Esophagus muscularis mucosa (tissue), 4 donors: Measurements from ENCODE around the gene IL20RA. TPM values are rescaled to one million over a fixed set of nuclear protein-coding genes. Genes with fewer than 3 reads are reported as not detected.
A peak's percentile ranks its signal among the peaks of the same experiment; 100 is the strongest.
"Not testable (repeated sequence)": the region's sequence is repeated elsewhere in the genome, so short reads cannot be mapped to it uniquely, and the experiment has no call there.

ENCODE experiments used
- DNase-seq: peaks from one replicate; pipeline ENCODE4 v3.0.0-alpha.2; 2017; ENCODE audit errors: extremely low spot score
- H3K27ac ChIP-seq, 4 donors: fragments of 200-600 bp; sonication (generic); replicated peaks in 1 of 4; 1 replicate in 3 of 4; 2 replicates in 1 of 4; pipeline ENCODE4 v1.5.1; 2016 to 2019; ENCODE audit warnings: mild to moderate bottlenecking in 1 of 4
- H3K27me3 ChIP-seq, 4 donors: fragments of 200-600 bp; sonication (generic); one replicate each; pipeline versions ENCODE4 v1.5.1 to v1.6.0; 2016 to 2019
- H3K36me3 ChIP-seq, 4 donors: fragments of 200-600 bp; sonication (generic); one replicate each; pipeline ENCODE4 v1.5.1; 2016 to 2019
- H3K4me1 ChIP-seq, 4 donors: fragments of 200-600 bp; sonication (generic); one replicate each; pipeline ENCODE4 v1.5.1; 2016 to 2019
- H3K4me3 ChIP-seq, 4 donors: fragments of 200-600 bp; sonication (generic); 1 replicate in 2 of 4; 2 replicates in 2 of 4; pipeline ENCODE4 v1.5.1; 2016 to 2019; ENCODE audit warnings: mild to moderate bottlenecking in 4 of 4, moderate library complexity in 1 of 4
- H3K9me3 ChIP-seq, 4 donors: fragments of 200-600 bp; sonication (generic); 1 replicate in 3 of 4; 2 replicates in 1 of 4; pipeline ENCODE4 v1.5.1; 2016 to 2019
- CTCF ChIP-seq, 3 experiments: fragments of 200-600 bp in 2 of 3; fragments of 450-650 bp in 1 of 3; sonication (generic) in 2 of 3; IDR thresholded peaks; one replicate each; pipeline ENCODE4 v1.5.1; 2017 to 2019; ENCODE audit warnings: antibody characterized with exemption in 3 of 3, mild to moderate bottlenecking in 2 of 3, moderate library complexity in 1 of 3
- EP300 ChIP-seq: sonication (generic); formaldehyde crosslinking; IDR thresholded peaks from one replicate; pipeline ENCODE4 v1.6.1; 2017; ENCODE audit warnings: antibody characterized with exemption
- POLR2A ChIP-seq: fragments of 450-650 bp; IDR thresholded peaks from one replicate; pipeline ENCODE4 v1.6.1; 2017; ENCODE audit warnings: antibody characterized with exemption, moderate library complexity, mild to moderate bottlenecking, low read depth
- POLR2AphosphoS5 ChIP-seq, 2 donors: sonication (generic); formaldehyde crosslinking; IDR thresholded peaks; one replicate each; pipeline ENCODE4 v1.6.1; 2017; ENCODE audit warnings: antibody characterized with exemption in 2 of 2
- WGBS: methylation state at CpG from one replicate; pipeline ENCODE4 v1.1.5; 2018; 5-methylcytosine and 5-hydroxymethylcytosine counted together
- intact Hi-C: fragments of 100-400 bp; cut with DNase I; formaldehyde crosslinking; loops from one replicate; pipeline ENCODE4 v1.15.1; 2023
- total RNA-seq, 4 donors: library from RNA; depleted of rRNA; stranded (reverse); fragments of >200 nt; gene quantifications; one replicate each; pipeline versions ENCODE4 v1.1.0 to v1.2.1, GENCODE V29; 2016

The IL20RA gene
- total RNA-seq, 4 donors from 2014 or later, result 1.6 to 5.0 (median 2.2) TPM

GRCh38 chr6:137080711-137081110 lies 35.9 kb upstream of the IL20RA start:
- DNase-seq, result no peak
- intact Hi-C loops, result no loop called here
- no peaks in the 10 kb centered on the region for H3K4me1 ChIP-seq
- no peaks in the 10 kb centered on the region for H3K9me3 ChIP-seq
- H3K27ac ChIP-seq, result no peak overlapping the region
- no peak overlapping the region for H3K4me3 ChIP-seq
- 69% methylated on average over 4 of the region's 4 CpGs for WGBS
- no peaks in the 10 kb centered on the region for H3K27me3 ChIP-seq
- no peaks in the 10 kb centered on the region for H3K36me3 ChIP-seq
- TF ChIP-seq CTCF (IDR thresholded peaks at IDR 0.05) (no peak), EP300 (no peak), POLR2A (no peak), POLR2AphosphoS5 (IDR thresholded peaks at IDR 0.05) (no peak)

- no peak overlapping the region for H3K27ac ChIP-seq
- H3K4me1 ChIP-seq, result no peaks in the 10 kb centered on the region
- TF ChIP-seq POLR2A (no peak), CTCF (IDR thresholded peaks at IDR 0.05) (peak; percentile 56 to 70 (median 60))
- WGBS, result 69% methylated on average over 4 of the region's 4 CpGs
- no peaks in the 10 kb centered on the region for H3K36me3 ChIP-seq
- no peaks in the 10 kb centered on the region for H3K27me3 ChIP-seq
- no peak overlapping the region for H3K4me3 ChIP-seq
- intact Hi-C loops, result no loop called here
- DNase-seq, result no peak
- peaks cover 0 to 8% (median 0%) of the 10 kb centered on the region in 4 donors for H3K9me3 ChIP-seq
Observed at GRCh38 chr6:137076277-137077068, 31.7 kb upstream of the IL20RA start.

GRCh38 chr6:137075790-137076189 lies 31.0 kb upstream of the IL20RA start:
- H3K4me3 ChIP-seq, H3K27me3 ChIP-seq, H3K9me3 ChIP-seq, DNase-seq, H3K4me1 ChIP-seq, intact Hi-C loops, H3K36me3 ChIP-seq, H3K27ac ChIP-seq: not testable (repeated sequence)
- WGBS, result 86% methylated on average over 3 of the region's 3 CpGs

- intact Hi-C loops, result no loop called here
- DNase-seq, result no peak
- peaks cover 0 to 8% (median 0%) of the 10 kb centered on the region in 4 donors for H3K9me3 ChIP-seq
- 59% methylated on average over 5 of the region's 5 CpGs for WGBS
- no peak overlapping the region for H3K4me3 ChIP-seq
- TF ChIP-seq POLR2AphosphoS5 (IDR thresholded peaks at IDR 0.05) (no peak), EP300 (no peak), CTCF (IDR thresholded peaks at IDR 0.05) (no peak), POLR2A (no peak)
- H3K36me3 ChIP-seq, result no peaks in the 10 kb centered on the region
- H3K27me3 ChIP-seq, result peaks cover 0 to 11% (median 0%) of the 10 kb centered on the region in 4 donors
- H3K27ac ChIP-seq, result no peak overlapping the region
- H3K4me1 ChIP-seq, result no peaks in the 10 kb centered on the region
Observed at GRCh38 chr6:137070303-137070702, 25.5 kb upstream of the IL20RA start.

- peaks cover 0 to 3% (median 0%) of the 10 kb centered on the region in 4 donors for H3K9me3 ChIP-seq
- no peaks in the 10 kb centered on the region for H3K4me1 ChIP-seq
- H3K36me3 ChIP-seq, result no peaks in the 10 kb centered on the region
- no peak overlapping the region for H3K27ac ChIP-seq
- intact Hi-C loops, result no loop called here
- TF ChIP-seq POLR2A (no peak), EP300 (no peak), POLR2AphosphoS5 (IDR thresholded peaks at IDR 0.05) (no peak), CTCF (IDR thresholded peaks at IDR 0.05) (no peak)
- 76% methylated on average over 2 of the region's 2 CpGs for WGBS
- no peak for DNase-seq
- H3K27me3 ChIP-seq, result peaks cover 0 to 11% (median 0%) of the 10 kb centered on the region in 4 donors
- no peak overlapping the region for H3K4me3 ChIP-seq
Observed at GRCh38 chr6:137067399-137067798, 22.6 kb upstream of the IL20RA start.
